ENCODE results near the gene LDLRAD4.

The LDLRAD4 gene

DNA sequence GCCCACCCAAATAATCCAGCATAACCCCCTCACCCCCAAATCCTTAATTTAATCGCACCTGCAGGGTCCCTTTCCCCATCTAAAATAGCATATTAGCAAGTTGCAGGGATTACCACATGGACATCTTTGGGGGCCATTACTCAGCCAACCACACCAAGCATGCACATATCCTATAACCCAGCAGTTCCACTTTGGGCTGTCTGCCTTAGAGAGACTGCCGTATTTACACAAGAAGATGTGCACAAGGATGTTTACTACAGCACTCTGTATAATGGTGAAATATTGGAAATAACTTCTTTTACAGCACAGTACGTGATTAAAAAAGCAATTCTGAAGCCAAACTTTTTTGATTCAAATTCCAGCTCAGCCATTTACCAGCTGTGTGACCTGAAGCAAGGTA, 17.3 kb upstream of the LDLRAD4 start:
- in situ Hi-C loops (cut with MboI; ENCODE audit: low sequenced_read_pairs): no loop called here

DNA sequence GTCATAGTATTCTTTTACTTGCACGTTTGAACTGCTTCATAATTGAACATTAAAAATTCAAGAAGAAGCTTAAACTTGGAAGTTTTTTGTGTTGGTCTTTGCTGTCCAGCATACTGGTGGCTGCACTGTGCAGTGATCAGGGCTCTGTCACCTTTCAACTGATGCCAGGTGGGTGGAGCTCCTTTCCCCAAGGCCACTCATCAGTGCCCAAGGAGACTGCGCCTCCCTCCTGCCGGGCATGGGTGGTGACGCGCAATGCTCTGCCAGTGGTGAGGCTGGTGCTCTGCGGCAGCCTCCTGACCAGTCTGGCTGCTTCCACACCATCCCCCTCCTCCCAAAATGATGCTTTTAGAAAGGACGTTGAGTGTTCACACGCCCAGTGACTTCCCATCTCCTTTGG, 16.0 kb upstream of the LDLRAD4 start:
- in situ Hi-C loops (cut with MboI; ENCODE audit: low sequenced_read_pairs): no loop called here

DNA sequence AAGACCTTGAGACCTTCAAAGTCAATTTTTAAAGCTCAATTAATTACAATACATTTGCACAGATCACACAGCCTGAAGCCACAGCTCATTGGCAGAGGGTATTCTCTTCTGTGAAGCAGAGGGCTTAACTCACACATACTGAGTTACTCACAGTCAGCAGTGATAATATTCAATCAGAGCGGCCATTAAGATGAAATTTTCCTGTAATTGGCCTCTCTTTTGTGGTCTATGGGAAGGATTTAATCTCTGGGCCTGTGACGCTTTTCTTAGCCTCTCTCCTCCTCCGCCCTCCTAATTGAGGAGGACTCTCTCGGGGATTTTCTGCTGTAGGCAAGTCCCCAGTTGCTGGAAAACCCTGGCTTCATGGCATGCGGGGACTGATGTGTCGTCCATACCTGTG, 12.3 kb upstream of the LDLRAD4 start:
- in situ Hi-C loops (cut with MboI; ENCODE audit: low sequenced_read_pairs): no loop called here

DNA sequence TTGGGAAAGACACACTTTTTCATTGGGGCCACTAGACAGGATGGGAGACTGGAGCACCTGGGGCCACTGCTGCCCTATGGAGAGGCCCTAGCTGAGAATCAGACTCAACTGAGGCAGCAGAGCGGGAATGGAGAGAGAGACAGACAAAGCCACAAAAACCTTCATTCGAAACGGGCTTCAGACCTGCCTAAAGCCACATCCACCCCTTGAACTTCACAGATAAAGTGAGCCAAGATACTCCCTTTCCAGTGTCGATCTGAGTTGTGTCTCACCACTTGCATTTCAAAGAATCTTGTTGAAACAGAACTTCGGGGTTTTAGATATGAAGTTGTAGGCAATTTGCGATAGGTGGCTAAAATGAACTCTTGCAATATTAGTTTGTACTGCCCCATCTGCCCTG, 11.3 kb upstream of the LDLRAD4 start:
- in situ Hi-C loops (cut with MboI; ENCODE audit: low sequenced_read_pairs): no loop called here

DNA sequence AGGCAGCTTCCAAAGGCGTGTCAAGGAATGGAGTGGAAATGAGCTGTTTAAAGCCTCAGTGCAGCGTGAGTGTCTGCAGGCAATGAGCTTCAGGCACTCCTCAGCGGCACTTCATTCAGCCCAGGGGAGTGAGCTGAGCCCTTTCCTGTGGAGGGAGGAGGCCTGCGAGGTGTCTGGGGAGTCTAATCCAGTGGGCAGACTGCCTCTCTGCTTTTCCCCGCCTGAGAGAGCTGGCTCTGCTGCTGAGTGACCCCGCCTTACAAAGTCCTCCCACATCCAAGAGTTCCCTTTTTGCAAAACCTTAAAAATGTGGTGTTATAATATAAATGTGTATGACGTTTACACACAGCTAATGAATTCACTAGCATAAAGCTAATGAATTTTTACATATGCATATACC, 7.0 kb upstream of the LDLRAD4 start:
- in situ Hi-C loops (cut with MboI; ENCODE audit: low sequenced_read_pairs): no loop called here

DNA sequence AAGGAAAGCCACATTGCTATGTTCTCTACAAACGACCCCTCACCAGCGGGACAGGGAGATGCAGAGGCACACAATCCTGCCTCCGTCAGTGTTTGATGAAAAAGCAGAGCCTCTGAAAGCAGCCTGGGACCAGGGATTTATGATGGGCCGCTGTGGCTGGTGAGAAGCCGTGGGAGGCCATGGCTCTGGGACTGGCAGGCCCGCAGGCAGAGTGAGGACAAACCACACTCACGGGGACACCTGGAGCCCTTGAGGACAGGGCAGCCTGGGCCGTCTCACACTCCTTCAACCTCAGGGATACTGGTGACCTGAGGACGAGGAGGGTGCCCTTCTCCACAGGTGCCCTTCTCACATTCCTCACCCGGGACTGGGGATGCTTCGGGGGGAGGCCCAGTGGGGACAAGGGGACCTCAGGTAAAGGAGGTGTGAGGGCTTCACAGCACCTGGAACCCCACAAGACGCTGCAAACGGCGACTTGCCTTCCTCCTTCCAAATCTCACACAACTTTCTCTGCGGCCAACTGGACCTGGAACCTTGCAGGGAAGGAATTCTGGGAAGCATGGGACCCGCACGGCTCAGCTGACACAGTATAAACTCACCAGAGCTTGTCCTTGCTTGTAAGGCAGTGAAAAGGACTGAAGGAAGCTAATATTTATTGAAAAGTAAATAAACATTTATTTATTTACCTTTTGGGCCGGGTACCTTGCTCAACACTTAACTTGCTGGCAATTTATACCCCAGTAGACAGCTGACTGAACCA, 5.3 kb upstream of the LDLRAD4 start:
- in situ Hi-C loops (cut with MboI; ENCODE audit: low sequenced_read_pairs): no loop called here

DNA sequence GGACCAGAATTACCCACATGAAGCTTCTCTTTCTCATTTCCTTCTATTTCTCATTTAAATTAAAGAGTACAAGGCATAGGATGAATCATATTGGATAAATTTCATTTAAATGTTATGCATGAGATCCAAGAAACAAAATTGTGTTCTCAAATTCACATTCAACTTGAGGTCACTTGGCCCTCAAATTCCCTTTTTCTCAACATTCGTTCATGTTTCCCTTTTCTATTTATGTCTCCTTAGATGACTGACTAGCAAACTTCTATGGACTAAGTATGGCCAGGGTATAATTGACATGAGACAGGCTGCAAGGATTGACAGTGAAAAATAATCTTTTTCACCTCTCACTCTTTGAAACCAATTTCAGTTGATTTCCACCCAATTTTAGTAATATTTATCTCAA, 4.0 kb upstream of the LDLRAD4 start:
- in situ Hi-C loops (cut with MboI; ENCODE audit: low sequenced_read_pairs): no loop called here

DNA sequence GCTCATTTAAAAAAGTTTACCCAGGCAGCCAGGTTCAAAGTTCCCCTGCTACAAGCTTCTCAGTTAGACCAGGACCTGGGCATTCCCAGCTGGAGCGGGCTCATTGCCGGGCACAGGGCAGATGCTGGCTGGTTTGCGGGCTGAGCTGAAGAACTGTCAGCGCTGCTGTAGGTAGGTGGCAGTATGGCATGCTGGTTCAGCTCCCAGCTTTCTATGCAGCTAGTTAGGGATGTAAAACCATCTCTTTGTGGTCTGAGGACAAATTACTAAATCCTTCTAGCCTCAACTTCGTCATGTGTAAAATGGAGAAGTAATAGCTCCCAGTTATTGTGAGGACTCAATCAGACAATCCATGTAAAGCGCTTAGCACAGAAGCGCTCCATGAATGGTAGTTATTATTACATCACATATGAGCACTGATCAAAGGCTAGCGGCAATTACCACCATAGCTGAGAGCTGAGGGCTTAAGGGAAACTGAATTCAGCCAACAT, 2.4 kb upstream of the LDLRAD4 start:
- in situ Hi-C loops (cut with MboI; ENCODE audit: low sequenced_read_pairs): no loop called here

DNA sequence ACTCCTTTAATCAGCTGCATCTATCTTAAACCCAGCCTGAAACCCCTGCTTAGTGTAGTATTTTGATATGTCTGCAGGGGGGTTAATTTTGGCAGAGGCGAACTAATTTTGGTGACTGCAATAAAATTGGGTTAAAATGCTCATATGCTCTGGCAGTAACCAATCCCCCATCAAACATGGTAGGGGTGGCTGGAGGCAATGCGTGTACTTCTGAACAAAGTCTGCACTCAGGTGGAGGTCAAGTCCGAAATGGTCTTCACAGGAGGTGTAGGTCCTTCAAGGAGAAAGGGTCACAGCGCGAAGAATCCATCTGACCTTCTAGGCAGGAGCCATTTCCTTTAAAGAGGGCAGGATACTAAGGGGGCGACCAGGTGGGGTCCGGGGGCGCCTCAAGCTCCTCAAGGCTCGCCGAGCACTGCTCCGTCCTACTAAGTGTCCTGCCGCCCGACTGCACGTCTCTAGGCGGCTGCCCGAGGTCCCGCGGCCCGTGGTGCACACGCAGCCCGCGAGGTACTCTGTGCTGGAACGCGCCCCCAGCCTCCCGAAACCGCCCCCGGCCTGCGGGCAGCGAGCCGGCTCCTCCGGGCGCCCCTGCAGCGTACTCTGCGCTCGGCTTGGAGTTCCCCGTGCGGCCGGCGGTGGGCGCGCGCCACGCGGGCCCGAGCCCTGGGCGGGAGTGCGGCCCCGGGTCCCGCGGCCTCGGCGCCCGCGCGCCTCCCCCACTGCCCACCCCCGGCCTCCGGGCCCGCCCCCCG, 1.7 kb upstream of the LDLRAD4 start:
- in situ Hi-C loops (cut with MboI; ENCODE audit: low sequenced_read_pairs): no loop called here

DNA sequence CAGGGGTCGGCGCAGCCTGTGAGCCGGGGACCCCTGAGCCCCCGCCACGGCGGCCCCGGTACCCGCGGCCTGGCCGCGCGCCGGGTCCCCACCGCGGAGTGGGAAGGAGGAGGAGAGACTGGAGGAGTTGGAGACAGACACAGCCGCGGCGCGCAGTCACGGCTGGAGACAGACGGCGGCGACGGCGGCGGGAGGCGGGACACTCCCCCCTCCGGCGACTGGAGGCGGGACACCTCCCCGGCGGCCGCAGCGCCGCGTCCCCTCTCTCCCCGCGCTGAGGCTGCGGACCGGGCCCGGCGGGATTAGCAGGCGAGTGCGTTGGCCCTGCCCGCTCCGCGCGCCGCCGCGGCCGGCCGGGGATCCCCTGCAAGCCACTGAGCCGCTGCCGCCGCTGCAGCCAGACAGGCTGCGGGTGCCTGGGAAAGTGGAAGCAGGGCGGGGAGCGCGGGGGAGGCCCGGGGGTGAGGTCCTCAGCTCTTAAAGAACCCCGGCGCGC, 1.0 kb upstream of the LDLRAD4 start:
- in situ Hi-C loops (cut with MboI; ENCODE audit: low sequenced_read_pairs): no loop called here

DNA sequence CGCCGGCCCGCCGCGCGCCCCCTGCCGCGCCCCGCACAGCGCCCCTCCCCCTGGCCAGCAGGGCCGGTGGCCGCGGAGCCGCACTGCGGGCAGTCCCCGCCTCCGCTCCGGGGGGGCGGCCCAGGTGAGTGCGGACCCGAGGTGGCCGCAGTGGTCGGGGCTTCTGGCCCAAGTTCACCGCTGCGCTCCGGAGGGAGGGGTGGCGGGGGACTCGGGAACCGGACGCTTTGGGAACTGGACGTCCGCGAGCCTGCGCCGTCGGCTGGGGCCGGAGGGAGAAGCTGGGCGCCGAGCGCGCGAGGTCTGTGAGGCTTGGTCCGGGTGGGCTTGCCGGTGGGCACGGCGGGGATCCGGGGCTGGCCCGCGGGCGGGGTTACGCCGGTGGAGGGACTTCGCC, 591 bp upstream of the LDLRAD4 start:
- in situ Hi-C loops (cut with MboI; ENCODE audit: low sequenced_read_pairs): no loop called here

DNA sequence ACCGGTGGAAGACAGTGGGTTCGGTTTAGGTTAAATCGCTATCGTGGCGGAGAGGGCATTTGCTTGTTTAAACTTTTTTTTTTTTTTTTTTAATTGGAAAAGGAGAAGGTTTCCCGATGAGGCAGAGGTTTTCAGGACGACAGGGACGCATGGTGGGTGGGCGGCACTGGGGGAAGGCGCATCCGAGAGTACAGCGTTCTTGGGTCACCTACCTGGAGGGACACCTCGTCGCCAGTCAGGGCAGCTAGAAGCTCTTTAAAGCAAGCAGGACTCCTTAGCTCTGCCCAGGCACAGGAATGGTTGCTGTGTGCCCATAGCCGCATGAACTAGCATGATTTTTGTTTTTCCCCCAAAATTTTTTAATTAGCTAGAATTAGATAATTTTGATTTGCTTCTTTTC, 437 bp downstream of the LDLRAD4 start:
- in situ Hi-C loops (cut with MboI; ENCODE audit: low sequenced_read_pairs): no loop called here

DNA sequence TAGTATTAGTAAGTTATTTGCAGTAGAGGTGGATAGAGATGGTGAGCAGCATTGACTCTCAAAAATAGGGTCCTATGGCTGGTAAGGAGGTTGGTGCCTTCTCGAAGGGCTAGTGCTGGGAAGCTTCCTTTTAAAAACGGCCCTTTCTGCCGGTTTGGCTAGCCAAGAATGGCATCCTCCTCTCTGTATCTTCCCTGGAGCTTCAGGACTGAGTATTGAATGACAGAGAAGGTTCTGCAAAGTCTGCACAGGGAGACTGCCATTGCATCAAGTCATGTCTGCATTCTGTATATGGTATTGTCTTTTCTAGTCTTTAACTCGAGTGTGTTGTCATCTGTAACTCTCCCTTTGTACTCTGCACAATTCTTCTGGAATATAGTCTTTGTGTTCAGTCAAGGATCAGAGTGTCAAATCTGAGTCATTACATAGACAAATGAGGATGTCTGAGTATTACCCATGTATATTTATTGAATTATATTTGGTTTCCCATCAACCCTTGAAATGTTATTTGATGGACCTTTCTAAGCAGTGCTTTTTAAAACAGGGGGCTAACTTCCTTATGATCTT, 1.1 kb downstream of the LDLRAD4 start:
- in situ Hi-C loops (cut with MboI; ENCODE audit: low sequenced_read_pairs): no loop called here

DNA sequence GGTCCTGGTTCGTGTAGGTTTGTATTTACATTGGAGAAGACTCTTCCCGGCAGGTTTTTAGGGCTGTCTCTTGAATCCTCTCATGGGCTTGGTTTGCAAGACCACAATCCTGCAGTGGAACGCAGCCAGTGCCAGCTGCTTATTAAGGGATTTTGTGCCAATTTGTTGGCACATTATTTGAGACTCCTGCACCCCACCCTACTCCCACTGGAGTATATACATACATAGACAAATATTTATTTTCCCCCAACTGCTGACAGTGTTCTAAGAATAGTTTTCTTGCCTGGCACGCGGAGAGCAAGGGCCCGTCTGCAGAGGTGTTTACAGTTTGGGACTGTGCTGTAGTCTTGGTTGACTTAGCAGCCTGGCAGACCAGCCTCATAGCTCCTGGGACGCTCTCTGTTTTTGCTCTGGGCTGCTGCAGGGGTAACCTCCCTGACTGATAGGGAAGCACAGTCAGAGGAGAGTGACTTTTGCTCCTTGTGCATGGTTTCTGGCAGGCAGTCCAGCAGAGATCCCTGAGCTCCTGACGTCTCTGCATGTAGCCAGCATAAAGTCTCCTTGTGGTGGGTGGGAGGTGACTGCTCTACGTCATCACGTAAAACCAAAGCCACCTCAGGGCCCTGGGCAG, 1.9 kb downstream of the LDLRAD4 start:
- in situ Hi-C loops (cut with MboI; ENCODE audit: low sequenced_read_pairs): no loop called here

DNA sequence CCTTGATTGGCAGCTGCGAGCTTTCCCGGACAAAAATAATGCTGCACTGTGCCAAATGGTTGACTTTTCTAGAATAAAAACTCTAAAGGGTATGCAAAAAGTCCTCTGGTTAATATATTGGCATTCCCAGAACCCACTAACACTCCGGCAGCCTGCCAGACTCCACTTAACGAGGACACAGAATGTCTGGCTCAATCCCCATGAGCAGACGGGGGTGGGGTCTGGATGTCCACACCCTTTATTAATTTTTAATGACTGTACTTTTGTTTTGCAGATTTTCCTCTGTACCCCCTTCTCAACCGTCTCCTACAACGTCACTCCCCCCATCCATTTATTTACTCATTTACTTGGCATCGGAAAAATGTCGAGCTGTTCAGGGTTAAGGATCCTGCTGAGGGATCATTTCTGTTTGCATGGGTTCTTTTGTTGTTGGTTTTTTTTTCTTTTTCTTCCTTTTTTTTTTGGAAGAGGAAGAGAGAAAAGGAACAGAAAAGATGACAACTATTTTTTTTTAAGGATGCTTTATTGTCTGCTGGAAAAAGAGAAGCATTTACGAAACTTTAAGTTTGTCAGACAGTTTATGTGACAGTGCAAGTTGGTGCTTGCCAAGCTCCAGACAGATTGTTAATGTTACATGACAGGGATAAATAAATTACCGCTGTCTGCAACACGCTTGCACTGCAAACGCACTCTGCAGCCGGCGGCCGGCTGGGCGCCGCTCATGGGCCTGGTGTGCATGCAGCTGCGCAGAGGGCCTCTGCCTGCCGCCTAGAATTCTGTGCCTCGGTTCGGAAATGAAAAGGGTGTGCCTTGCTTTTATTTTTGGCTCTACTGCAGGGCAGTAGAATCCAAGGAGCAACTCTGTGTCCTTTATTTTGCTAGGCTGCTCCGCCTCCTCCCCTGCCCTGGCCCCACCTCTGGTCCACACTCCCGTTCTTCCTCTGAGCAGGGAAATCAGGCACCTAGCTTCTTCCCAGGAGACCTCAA, 3.6 kb downstream of the LDLRAD4 start:
- in situ Hi-C loops (cut with MboI; ENCODE audit: low sequenced_read_pairs): no loop called here

DNA sequence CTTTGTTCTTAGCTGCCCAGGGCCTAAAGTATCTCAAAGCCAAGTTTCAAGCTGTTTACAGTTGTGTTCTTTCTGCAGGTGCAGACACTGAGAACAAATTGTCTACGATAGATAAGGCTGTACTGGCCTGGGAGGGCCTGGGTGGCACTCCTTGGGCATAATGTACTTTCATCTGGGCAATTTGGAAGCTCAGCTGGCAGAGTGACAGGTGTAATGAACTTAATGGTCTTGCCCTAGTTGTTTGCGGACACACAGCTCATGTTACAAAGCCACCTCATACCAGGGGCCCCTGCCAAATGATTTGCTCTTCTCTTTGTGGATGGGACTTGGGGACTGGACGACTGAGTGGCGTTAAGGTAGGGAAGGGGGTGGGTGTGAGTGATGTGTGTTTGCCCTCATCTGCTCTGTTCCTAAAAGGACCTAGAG, 4.3 kb downstream of the LDLRAD4 start:
- in situ Hi-C loops (cut with MboI; ENCODE audit: low sequenced_read_pairs): no loop called here

DNA sequence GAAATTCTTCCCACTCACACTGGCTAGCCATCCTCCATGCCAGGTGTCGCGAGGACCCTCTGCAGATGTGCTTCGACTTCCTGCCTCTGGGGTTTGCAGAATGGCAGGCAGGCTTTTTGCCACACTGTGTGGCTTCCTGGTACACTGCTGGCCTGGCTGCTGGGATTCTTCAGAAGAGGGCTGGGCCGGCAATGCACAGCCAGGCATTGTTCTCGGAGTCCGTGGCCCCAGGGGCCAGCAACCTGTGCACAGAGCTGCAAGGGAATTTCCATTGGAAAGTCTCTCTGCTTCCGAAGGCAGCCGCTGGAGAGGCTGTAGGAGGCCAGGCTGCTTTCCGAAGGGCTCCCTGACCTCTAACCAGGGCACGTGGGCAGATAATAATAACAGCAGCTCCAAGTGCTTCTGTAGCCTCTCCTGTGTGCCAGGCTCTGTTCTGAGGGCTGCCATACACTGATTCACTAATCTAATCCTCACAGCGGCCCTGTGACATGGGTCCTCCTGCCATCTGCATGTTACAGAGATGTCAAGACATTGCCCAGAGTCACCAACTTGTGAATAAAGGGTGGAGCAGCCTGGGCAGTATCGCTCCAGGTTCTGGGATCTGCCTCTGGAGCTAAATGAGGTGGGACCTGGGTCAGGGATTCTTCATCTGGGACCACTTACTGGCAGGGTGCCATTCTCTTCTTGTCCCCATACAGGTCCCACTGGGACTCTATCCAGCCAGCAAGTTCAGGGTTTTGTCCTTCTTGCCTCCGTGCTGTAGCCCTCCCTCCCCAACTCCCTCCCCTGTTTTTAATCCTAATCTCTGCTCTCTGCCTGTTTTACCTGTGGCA, 5.0 kb downstream of the LDLRAD4 start:
- in situ Hi-C loops (cut with MboI; ENCODE audit: low sequenced_read_pairs): no loop called here

DNA sequence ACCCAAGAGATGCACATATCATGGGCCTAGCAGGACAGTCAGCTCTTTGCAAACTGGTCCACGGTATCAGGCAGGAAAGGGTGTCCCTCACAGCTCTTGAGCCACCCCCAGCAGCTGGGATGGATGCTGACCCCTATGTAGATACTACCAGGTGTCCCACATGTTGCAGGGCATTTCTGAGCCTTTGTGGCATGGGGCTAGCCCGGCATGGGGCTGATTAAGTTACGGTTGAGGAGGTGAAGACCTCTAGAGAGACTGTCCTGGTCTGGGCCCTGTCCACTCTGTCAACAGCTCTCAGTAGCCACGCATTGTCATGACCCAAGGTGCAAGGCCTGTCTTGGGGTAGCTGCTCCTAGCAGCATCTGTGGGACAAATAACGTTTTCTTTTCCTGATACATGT, 6.7 kb downstream of the LDLRAD4 start:
- in situ Hi-C loops (cut with MboI; ENCODE audit: low sequenced_read_pairs): no loop called here

DNA sequence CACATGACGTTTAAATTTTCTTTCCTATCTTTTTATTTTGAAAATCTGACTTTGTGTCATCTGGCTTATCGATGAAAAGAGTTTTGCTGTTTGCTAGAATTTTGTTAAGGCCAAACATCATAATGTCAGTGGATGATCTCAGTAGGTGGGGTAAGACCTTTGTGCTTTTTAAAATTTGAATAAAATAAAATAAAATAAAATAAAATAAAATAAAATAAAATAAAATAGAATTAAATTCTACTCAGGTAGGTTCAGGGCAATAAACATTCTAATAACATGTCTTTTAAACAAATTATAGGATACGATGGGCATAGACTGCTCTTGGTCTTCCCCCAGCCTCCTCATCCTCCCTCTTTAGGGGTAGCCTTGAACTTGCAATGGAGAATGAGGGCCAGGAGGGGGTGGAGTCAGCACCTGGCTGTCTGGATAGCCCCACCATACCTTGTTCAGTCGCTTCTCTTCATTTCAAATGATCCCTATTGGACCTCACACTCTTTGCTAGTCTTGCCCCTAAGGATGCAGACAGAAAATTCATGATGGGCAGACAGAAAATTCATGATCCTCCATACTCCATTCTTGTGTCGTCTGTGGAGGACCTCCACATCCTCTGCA, 8.1 kb downstream of the LDLRAD4 start:
- in situ Hi-C loops (cut with MboI; ENCODE audit: low sequenced_read_pairs): no loop called here

Data from HL-60/S4 treated with retinoic acid at 250 ng/mL for 4 days and 3 days (cell line).